Stimulated activated naive CD4-positive, alpha-beta T cell treated with Interleukin-2 at 50 U/mL for 16 hours (primary cell): ENCODE data around the gene MED27.
"Not testable (repeated sequence)": the region's sequence is repeated elsewhere in the genome, so short reads cannot be mapped to it uniquely, and the experiment has no call there.

Source experiments
- DNase-seq: peaks from one replicate; lab custom pipeline; 2025; lab: John Stamatoyannopoulos, UW

The MED27 gene

DNA sequence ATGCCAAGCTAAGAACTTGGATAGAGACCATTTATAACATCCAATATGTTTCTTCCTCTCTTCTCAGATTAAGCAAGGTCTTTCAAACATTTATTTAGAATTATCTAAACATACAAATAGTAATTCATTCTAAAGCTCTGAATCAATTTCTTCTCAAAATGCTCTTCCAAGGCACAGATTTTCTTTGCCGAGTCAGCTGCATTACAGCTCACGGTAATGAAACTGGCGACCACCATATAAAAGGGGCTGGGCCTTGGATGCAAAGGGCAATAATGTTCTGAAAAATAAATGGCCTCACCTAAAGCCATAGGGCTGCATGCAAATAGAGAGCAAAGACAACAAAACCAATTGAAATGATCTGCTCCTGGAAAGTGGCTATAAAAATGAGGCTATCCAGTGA, 63.8 kb downstream of the MED27 start:
- no peak for DNase-seq

DNA sequence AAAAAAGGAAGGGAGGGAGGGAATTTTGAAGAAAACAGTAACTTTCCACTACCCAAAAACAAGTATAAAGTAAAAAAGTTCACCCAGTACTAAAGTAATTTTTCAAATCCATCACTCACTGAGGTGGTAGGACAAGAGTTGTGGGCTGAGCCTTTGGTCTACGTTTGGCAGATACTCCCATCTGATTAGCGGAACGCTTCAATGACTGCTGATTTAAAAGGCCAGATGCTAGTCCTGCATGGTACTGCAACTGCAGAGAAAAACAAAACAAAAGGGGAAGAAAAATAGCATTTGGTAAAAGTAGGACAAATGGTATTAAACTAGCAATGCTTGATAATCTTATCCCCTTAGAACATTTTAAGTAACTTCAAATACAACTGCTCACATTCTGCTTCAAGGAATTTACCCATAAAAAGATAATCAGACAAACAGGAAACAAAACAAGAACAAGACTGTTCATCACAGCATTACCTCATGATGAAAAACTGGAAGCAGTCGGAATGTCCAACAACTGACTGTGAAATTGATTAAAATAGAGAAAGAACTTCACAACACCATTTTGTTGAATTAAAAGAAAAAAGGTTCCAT, 65.4 kb downstream of the MED27 start:
- DNase-seq = no peak

DNA sequence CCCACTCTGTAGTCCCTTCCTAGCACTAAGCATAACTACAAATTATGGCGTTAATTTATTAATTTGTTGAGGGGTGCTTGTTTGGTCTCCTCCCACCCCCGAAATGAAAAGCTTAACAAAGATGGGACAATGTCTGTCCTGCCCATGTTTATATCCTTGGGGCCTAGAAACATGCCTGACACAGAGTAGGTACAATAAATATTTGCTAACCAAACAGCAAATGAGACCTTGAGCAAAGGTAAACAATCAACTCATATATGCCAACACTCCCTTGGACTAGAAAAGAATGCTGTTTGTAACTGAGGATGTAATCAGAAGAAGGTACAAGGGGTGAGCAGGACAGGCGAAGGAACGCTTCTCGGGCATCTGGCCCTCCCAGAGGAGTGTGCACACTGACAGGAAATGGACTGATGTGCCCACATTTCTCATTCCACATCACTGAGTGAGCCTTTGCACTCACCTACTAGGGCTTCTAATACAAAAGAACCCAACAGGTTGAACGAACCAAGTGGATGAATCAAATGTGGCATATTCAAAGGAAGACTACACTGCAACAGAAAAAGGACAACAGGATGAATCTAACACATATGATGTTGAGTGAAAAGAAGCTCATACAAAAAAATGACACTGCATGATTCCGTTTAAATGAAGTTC, 66.8 kb downstream of the MED27 start:
- DNase-seq = no peak

DNA sequence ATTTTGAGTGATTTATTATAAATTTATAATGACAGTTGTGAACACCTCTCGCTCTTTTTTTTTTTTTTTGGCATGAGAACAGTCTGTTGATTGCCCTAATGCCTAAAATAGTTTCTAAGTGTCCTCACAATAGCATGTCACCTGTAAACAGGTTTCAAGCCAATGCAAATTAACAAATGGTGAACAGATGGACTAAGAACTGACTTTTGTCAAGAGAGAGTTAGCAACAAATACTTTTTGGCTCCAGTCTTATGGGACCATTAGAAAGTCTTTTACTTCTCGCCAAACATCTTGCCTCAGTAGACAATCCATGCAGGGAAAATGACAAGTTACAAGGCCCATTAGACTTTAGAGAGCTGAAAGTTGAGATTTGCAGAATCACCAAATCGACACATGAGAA, 67.8 kb downstream of the MED27 start:
- no peak for DNase-seq

DNA sequence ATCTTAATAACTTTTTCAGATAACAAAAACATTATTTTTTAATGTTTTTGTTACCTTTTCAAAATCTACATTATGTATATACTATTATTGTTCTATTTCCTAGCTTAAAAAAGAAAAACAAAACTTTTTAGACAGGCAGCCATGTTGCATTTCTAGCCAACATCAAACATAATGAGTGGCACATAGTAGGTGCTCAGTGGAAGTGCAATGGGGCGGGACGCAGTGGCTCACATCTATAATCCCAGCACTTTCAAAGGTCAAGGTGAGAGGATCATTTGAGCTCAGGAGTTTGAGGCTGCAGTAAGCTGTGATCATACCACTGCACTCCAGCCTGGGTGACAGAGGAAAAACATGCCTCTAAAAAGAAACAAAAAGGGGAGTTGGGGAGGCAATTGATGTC, 68.4 kb downstream of the MED27 start:
- no peak for DNase-seq

DNA sequence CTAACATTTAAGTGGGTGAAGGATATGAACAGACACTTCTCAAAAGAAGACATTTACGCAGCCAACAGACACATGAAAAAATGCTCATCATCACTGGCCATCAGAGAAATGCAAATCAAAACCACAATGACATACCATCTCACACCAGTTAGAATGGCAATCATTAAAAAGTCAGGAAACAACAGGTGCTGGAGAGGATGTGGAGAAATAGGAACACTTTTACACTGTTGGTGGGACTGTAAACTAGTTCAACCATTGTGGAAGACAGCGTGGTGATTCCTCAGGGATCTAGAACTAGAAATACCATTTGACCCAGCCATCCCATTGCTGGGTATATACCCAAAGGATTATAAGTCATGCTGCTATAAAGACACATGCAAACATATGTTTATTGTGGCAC, 69.5 kb downstream of the MED27 start:
- not testable (repeated sequence) for DNase-seq

DNA sequence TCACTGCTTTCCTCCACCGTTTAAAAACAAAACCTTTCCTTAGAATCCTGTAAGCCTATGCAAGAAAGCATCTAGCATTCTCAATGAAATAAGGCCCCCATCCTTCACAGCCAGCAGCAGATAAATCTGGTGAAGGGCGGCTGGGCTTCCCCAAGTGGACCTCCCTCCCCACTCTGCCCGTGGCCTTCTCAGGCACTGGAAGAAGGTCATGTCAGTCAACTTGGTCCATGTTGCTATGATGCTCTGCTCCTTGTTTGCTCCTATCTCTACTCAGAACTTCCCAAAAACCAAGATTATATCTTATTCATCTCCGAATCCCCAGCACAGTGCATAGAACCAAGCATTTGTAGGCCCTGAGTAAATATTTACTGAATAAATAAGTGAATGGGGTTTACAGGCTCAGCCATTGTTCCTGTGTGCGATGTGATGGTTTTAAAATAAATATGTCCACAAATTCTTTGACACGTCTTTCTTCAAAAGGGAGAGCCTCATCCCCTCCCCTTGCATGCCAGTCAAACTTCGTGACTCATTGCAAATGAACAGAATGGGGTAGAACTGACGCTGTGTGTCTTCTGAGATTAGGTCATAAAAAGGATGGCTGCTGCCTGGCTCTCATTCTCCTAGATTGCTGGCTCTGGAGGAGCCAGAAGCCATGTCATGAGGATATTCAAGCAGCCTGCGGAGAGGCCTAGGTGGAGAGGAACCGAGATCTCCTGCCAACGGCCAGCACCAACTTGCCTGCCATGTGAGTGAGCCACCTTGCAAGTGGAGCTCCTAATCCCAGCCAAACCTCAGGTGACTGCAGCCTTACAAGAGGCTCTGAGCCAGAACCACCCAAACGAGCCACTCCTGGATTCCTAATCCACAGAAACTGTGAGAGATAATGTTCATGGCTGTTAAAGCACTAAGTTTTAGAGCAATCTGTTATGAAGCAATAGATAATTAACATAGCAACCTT, 70.5 kb downstream of the MED27 start:
- DNase-seq = no peak

DNA sequence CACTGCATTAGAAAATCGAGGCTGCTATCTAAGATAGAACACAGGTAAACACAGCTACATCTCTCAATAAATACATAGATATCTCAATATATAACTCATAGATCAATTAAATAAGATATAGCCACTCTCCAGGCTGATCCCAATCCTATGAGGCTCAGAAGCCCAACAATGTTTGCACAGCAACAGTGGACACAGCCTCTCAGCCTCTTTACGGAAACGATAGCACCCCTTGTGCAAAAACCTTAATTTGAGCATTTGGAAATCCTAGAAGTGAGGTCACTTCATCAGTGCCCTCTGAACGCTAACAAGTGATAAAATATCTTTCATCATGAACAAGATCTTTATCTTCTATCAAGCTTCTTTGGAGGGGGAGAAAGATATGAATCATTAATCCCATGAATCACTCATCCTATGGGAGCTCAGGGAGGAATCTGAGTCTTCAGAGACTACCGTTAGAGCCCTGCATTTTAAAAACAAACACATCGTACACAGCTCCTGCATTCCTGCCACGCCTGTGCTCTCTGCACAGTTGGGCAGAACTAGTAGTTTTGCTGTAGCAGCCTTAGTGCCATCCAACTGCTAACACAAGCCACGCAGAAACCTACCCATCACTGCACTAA, 71.4 kb downstream of the MED27 start:
- no peak for DNase-seq

DNA sequence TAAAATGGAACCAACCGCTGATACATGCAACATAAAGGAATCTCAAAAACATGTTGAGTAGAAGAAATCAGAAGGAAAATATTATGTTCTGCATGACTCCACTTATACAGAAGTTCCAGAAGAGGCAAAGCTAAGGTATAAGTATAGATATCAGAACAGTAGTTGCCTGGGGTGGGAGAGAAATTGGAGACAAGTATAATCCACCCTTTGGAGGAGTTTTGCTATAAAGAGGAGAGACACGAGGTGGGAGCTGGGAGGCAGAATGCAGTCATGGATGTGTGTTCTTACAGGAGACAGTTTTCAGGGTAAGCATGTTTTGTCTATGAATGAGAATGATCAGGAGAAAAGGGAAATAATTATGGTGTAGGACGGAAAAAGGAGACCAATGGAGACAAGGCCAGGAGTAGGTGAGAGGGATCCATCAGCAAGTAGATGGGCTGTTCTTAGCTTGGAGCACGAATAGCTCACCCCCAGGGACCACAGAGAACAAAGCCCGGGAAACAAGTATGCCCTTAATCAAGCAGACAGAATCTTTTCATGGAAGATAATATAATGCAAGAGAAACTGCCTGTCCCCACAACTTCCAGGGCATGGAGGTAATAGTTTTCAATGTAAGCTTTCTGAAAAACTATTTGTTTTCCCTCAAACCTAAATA, 72.2 kb downstream of the MED27 start:
- DNase-seq = no peak

DNA sequence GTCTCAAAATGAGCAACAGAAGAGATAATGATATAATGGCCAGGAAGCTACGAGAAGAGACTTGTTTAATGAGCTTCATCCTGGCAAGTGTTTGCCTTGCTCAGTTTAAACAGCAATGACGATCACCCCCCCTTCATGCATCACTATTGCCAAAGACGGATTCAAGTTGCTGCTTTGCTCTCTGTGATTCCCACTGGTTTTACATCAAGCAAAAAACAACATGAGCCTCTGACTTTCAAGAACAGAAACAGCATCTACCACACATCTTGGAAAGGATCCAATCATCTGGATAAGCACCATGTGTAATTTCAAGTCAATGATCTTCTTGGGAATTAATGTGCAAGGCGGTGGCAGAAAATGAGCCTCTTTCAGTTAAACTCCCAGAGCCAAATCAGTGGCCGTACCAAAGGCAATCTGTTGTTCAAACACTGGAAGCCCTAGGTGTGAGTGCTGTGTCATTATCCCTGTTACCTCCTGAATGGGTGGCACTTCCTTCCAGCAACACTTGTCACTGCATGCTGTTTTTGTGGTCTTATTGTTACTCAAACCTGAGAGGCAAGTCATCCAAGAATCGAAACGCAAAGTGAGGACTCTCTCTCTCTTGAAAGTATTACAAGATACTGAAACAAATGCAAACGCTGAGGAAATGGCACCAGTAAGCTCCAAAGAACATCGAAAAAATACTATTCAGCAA, 72.8 kb downstream of the MED27 start:
- DNase-seq = no peak

DNA sequence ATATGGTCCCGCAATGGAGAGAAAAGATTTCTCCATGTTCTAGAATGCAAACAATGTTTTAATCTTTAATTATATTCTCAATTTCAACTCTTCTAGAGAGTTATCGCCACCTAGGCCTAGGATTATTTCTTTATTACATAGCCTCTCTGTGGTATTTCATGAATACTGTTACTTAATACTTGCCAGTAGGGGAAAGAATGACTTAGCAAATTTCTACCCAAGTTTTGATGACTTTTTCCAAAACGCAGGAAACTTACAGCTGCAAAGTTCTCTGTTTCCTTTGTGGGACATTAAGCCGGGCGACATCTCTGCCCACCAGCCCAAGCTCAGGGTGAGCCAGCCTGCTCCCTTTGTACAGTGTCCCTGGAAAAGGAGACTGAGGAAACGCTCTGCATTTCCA, 73.8 kb downstream of the MED27 start:
- no peak for DNase-seq

DNA sequence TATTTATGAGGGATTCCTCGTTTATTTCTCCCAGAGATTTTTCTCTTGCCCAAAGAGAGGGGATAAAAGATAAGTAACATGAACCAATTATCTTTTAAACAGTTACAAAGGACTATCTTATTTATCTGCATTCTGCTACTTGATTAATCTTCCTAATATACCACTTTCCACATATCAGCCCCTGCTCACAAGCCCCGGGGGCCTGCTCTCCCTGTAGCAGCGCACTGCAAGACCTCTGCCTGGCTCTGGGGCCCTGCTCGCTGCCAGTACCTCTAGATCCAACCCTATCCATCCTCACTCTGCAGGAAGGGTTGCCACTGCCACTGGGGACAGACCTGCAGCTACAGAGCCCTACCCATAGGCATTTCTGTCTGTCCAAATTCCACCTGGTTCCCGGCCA, 75.3 kb downstream of the MED27 start:
- DNase-seq = no peak

DNA sequence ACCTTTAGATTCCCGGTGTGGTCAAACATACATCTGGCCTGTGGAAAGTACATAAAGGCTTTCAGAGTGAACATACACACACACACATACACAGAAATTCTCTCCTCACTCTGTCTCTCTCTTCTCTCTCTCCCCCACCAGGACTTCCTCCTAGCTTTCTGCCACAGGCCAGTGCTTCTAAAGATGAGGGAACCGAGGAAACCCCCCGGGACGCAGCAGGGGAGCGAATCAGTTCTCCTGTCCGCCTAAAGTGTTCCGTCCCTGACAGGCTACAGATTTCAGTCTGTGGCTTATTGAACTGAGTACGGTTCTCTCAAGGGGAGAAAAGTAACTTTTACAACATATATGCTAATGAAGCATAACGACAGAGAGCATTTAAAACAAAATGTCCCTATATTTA, 75.8 kb downstream of the MED27 start:
- no peak for DNase-seq

DNA sequence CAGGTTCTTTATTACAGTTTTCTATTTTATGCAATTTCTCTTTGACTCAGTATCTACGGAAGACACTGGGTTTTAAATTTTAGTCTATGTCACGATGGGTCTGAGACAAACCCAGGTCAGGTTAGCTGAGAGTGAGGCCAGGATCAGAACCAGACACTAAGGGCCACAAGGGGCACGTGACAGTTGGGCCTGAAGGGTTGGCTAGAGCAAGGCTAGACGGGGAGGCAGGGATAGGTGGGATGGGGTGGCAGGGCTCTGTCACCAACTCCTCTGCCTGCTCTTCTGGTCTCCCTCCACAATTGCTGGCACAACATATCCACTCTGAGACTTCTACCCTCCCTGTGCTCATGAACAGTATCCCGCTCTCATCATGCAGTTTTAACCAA, 76.4 kb downstream of the MED27 start:
- no peak for DNase-seq

DNA sequence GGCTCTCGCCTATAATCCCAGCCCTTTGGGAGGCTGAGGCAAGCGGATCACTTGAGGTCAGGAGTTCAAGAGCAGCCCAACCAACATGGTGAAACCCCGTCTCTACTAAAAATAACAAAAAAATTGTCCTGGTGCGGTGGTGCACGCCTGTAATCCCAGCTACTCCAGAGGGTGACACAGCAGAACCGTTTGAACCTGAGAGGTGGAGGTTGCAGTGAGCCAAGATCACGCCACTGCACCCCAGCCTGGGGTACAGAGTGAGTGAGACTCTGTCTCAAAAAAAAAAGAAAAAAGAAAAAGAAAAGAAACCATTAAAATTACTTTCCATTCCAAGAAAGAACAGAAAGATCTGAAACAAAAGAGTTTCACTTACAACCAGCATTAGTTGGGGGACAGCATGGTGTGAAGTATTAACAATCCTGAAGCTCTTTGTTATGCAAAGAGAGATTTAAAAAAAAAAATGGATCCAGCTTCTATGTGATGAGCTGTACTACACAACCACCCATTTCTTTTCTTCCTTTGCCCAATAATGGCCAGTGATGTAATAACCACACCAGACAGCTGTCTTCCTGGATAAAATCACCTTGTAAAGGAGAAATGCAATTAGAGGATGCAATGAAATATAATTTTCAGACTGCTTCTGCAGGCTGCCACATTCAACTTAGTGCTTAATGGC, 76.9 kb downstream of the MED27 start:
- no peak for DNase-seq

DNA sequence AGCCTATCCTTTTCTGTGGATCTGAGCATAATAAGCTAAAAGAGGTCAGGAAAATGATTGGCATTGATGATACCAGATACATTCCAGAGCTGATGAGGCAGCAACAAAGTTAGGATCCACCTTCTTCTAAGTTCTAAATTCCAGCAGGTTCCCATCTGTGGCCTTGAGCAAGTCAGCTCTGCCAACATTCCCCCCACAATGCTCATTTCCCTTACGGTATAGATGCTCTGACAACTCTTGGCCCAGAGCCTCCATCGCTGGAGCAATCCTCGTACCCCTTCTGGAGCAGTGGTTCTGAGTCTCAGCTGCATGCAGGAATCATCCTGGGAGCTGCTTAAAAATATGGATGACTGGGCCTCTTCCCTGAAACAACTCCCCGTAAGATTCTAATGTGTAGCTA, 78.1 kb downstream of the MED27 start:
- no peak for DNase-seq

DNA sequence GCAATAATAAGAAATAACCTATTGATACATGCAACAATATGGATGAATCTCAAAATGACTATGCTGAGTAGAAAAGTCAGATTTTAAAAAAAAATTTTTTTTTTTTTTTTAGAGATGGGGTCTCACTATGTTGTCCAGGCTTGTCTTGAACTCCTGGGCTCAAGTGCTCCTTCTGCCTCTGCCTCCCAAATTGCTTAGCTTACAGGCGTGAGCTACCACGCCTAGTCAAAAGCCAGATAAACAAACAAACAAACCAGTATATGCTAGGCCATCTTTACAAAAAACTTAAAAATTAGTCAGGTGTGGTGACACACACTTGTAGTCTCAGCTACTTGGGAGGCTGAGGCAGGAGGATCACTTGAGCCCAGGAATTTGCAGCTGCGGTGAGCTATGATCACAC, 79.0 kb downstream of the MED27 start:
- DNase-seq = no peak

DNA sequence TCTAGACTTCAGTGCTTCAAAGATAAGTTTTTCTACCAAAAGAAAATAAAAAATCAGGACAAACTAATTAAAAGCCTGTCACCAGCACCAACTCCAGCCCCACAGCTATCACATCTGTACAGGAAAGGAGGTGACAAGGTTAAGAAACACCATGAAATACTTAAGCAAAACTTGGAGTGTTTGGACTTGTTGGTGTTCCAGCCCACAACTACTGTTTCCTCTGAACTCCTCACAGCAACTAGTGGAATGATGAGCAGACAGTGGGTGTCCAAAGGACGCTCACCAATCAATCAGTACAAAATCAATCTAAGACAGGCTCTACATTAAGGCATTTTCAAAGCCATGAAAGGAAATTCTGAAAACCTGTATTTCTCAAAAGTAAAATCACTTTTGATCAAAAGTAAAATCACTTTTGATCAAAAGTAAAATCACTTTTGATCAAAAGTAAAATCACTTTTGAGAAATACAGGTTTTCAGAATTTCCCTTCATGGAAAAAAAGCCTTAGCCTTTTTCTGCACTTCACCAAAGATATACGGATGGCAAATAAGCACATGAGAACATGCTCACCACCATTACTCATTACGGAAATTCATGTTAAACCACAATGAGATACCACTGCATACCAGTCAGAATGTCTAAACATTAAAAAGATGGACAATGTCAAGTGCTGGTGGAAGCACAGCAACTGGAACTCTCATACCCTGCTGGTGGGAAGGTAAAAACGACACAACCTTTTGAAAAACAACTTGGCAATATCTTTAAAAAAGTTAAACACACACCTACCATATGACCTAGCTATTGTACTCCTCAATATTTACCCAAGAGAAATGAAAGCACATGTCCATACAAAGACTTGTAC, 79.7 kb downstream of the MED27 start:
- no peak for DNase-seq

DNA sequence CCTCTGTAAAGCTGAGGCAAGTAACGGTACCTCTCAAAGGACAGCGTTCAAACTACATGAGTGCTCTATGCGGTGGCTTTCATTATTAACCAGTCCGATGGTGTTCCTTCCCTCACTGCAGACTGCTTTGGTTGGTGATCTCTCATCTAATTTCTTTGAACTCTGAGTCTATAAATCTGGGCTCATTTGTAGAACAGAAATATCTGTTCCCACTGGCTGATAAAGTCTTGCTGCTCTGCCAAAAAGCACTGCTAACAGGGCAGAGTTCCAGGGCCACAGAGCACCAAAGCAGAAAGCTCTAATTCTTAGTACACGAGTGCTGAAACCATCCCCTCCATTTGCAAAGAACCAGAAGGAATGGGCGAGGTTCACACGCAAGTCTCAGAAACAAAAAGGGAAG, 81.9 kb downstream of the MED27 start:
- no peak for DNase-seq

DNA sequence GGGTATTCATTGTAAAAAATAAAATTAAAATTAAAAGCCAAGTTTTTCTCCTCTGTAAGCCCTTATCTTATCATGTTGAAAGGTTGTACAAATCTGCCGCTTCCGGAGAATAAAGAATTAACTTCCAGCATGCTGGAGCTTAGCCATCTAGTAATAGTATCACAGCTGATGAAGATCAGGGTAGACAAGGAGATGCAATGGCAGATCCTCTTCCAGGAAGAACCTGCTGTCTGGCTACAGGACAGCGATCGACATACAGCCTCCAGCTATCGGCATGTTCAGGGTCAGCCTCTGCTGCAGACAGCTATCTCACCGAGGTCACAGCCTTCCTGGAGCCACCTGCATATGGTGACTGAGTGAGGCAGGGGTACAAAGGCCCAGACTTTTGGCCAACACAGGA, 82.6 kb downstream of the MED27 start:
- DNase-seq = no peak
